EL (cell line): ENCODE measurements around the gene UVSSA.
"Not testable (repeated sequence)": the region's sequence is repeated elsewhere in the genome, so short reads cannot be mapped to it uniquely, and the experiment has no call there.

Source experiments
- DNase-seq: peaks from one replicate; pipeline ENCODE4 v3.0.0-alpha.2; 2016

The UVSSA gene

DNA sequence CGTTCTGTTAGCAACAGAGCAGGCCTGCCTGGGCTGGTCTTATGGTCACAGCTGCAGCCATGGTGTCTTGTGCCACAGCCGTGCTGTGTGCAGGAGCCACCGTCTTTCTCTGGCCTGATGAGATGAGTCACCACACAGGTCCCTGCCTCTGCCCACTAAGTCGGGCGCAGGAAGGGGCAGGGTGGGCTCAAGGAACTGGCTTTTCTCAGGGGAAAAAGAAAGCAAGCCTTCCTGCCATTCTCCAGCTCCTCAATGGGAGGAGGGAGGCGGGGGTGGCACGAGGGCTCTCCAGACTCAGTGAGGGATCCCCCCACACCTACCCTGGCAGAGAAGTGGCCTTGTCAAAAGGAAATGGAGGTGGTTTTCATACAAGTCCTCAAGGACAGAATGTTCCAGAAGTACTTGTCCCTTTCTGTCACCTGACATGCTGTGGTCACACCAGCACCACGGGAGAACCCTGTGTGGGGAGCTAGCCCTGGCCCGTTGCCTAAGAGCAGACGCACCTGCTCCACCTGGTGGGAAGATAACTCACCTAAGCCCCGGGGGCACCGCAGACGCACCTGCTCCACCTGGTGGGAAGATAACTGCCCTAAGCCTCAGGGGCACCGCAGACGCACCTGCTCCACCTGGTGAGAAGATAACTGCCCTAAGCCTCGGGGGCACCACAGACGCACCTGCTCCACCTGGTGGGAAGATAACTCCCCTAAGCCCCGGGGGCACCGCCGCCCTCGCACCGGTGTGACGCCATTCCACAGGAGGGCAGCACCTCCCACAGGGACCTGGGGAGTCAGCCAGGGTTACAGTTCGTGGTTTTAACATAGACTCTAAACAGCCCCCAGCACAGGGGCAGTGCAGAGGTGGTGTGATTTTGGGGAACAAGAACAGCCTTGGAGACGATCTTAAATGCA, 18.5 kb downstream of the UVSSA start:
- no peak for DNase-seq

DNA sequence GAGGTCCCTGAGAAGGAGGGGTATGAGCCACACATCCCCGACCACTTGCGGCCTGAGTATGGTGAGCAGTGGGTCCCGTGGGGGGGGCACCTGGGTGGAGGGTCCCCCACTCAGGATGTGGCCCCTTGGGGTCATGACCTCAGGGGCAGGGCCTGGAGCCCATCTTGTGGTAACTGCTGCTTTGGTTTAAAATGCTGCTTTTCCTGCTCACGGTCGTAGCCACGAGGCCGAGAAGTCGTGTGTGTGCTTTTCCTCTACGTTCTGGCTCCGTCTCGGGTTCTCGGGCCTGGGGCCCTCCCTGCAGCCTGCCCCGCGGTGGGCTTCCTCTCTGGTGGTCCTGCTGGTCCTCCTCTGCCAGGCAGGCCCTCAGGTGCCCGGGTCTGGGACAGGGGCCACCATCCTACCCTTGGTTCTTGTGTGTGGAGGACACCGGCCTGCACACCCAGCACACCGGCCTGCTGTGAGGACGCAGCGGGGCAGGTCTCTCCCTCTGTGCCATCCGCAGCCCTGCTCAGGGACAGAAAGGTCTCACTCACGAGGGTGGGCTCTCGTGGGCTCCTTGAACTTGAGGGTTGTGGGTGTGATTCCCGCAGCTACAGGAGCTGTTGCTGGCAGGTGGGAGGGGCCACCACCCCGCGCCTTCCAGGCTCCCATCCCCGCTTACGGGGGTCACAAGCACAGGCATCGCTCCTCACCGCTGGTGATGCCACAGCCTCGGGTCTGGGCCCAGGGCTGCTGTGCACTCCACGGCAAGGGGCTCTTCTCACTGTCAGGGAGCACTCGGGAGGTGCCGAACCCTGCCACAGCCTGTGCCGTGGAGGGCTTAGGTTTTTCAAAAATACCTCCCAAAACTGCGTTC, 19.6 kb downstream of the UVSSA start:
- DNase-seq: no peak

DNA sequence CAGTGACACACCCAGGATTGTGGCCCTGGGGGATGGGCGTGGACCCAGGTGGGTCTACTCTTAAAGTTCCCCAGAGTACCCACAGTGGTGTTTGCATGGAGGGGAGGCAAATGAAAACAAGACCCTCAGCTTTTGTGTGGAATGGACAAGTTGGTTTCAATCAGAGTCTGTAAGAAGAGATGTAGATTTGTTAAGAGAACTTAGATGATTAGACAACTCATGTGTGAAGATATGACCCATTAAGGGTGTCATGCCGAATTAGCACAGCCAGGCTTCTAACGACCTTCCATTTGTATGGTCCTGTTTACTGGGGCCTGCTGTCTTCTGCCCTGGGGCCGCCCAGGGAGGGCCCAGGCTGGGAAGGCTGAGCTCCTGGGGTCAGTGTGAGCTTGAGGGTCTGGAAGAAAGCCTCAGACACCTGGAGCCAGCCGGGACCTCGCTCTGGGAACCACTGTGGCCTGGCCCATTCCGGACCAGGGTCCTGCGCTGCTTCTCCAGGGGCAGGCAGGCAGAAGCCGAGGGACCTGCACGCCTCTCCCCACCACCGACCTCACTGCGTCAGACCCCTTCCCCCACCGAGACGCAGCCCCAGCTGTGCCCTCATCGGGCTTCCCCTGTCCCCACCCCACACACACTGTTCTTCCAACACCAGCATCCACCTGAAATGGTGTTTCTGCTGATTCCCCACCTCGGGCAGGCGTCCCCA, 20.4 kb downstream of the UVSSA start:
- DNase-seq: no peak

DNA sequence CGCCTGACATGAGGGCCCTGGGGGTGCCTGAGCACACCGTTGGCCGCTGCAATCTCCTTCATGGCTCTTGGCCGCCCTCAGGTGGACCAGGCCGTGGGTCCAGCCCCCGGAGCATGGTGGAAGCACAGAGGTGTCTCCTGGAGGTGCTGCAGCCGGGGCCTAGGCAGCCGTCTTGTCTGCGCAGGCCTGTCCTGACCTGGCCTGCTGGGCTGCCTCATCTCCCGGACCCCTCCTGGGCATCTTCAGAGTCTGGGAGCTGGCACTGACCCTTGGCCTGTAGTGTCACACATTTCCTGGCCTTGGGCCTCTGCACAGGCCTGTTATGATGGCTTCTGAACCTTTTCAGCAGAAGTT, 20.9 kb downstream of the UVSSA start:
- DNase-seq: no peak

DNA sequence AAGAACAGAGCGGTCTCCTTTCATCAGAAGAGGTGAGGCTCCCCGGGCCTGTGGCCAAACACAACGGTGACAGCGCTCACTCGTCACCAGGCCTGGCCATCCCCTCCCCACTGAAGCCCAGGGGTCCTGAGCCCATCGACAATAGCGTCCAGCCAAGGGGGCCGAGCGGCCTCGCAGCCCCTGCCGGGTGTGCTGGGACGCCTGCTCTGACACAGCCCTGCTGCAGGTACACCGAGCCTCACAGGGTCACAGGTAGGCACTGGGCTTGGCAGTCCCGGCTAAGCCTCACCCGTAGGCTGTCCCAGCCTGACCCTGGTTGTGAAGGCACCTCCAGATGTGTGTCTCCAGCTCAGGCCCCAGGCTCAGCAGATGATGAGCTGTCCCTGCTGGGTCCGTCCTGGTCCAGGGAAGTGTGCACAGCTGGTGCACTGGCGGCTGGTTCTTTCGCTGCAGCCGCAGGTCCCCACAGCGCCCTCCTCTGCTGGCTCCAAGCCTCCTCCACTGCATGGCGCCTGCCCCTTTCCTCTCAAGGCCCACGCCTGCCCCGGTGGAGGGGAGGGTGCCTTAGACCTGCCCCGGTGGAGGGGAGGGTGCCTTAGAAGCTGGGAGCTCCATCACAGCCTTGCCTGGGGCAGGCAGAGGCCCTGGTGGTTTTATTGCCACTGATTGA, 21.5 kb downstream of the UVSSA start:
- DNase-seq: no peak

DNA sequence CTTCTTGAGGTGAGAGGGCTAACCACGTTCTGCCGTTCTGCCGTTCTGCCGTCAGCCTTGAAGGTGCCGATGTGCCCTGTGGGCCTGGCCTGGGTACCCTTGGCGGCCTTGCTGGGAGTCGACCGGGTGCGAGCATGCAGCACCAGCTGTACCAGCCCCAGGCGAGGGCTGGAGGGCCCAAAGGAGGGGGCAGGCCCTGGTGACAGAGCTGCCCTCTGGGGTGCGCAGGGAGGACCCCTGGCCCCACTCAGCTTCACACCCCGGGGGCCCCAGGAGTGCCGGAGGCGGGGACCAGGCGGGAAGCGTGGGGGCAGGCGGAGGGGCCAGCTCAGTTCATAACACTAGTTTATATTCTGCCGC, 22.1 kb downstream of the UVSSA start:
- DNase-seq: no peak

DNA sequence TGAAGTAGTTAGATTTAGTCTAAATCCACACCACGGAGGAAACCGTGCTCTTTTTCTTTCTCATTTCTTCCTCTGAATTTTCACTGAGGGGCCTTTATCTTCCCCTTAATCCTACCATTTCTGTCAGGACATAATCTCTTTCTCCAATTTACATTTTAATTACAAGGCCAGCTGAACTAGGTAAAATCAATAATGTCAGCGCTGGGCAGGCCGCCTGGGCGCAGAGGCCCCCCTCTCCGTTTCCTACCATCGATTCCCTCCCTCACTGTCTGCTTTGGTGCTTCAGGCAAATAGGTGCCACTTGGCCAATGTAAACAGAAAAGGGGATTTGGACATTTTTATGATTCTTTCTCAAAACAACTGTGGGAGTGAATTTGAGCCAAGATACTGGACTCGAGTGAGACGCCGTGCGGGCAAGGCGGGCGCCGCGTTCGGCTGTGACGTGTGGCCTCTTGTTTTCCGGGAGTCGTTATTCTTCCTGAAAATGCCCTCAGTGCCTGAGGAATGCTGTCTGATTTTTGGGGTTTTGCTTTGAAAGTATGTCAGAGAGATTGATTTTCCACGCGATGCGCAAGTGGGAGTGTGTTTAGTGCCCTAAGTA, 22.6 kb downstream of the UVSSA start:
- no peak for DNase-seq

DNA sequence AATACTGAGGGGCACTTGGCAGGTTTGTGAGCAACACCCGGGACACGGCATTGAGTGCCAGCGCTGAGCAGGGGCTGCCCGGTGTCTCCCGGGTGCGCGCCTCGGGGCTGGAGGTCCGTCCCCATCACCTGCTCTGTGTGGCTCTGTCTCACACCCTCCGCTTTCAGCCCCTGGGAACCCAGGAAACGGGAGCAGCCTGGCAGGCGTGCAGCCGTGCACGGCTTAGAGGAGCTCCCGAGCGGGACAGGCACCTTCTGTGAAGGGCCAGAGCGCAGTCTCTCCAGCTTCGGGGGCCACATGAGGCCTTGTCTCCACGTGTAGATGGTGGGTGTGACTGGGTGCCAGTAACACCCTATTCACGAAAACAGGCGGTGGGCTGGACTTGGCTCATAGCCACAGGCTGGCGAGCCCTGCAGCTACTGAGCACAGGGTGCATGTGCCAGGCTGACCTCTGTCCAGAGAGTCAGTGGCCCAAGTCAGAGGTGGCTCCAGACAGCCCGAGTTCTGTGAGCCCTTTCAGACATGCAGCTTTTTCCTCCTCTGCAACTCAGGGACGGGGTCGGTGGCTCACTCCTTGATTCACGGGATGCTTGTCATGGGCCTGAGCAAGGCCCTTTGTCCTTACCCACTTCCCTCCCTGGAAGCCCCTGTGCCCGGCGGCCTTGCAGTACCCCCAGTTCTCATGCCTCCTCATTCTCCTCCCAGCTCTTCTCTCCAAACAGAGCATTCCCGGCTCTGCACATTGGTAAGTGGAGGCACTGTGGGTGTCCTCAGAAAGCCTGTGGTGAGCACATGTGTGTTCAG, 23.5 kb downstream of the UVSSA start:
- DNase-seq: no peak

DNA sequence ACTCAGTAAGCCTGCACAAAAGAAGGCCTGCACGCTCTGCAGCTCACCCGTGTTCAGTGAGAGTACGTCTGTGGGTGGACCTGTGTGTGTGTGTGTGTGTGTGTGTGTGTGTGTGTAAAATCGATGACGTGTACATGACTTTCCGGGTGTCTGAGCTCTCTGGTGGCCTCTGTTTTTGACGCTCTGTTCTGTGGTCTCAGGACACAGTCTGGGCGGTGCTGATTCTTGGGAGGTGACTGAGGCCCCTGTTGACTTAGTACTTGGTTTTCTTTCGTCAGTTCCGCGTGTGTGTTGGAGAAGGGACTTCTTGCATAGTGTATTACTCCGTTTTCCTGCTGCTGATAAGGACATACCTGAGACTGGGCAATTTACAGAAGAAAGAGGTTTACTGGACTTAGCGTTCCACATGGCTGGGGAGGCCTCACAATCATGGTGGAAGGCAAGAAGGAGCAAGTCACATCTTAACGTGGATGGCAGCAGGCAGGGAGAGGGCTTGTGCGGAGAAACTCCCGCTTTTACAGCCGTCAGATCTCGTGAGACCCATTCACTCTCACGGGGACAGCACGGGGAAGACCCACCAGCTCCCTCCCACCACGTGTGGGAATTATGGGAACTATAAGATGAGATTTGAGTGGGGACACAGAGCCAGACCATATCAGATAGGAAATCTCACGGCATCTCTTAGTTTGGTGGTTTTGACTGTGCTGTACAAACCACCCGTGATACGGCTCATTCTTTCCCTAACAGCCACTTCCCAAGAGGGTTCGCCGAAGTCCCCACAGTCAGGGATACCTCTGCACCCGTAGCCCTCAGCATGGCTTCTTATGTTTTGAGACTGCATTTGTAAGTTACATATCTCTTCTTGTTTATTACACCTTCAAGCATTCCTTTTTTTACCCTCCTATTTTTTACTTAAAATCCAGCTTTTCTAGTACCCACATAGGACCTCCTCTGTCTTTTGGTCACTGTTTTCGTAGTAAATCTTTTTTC, 24.5 kb downstream of the UVSSA start:
- DNase-seq: no peak

DNA sequence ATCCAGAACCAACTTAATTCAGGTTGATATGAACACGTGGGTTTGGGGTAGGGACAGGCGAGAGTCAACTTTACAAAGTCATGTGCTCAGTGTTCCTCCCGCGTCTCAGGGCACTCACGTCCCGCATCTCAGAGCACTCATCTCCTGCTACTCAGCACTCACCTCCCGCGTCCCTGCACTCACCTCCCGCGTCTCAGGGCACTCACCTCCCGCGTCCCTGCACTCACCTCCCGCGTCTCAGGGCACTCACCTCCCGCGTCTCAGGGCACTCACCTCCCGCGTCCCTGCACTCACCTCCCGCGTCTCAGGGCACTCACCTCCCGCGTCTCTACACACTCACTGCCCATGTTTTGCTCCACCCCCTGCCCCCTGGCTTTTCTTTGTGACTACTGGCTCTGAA, 25.6 kb downstream of the UVSSA start:
- DNase-seq: not testable (repeated sequence)

DNA sequence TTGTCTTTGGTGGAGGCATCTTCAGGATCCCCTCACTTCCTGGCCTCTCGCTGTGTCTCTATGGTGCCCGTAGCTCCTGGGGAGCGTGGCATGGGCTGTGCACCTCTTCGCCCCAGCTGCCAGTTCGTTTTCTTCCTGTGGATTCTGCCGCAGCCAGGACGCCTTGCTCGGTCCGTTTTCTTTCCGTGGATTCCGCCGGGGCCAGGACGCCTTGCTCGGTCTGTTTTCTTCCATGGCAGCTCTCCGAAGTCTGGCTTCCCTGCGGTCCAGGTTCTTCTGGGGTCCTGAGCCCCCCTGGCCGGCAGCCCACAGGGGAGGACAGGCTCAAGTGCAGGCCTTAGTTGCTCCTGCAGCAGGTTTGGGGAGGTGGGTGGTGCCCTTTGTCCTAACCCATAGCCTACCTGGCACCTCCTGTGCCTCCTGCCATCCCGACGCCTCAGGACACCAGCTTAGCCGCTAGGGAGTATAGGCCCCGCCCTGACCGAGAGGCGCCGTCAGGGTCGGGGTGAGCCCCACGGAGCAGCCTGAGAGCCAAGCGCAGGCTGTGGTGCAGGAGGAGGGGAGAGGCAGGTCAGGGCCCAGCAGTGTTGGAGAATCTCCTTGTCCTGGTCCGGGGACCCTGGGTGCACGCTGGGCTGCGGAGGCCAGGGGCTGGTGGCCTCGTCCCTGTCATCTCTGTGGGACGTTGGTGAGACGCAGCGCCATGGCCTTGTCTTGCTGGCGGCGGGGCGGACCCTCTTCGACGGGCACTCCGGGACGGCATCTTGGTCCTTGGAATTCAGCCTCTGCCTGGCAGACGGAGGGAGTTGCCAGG, 27.1 kb downstream of the UVSSA start:
- no peak for DNase-seq

DNA sequence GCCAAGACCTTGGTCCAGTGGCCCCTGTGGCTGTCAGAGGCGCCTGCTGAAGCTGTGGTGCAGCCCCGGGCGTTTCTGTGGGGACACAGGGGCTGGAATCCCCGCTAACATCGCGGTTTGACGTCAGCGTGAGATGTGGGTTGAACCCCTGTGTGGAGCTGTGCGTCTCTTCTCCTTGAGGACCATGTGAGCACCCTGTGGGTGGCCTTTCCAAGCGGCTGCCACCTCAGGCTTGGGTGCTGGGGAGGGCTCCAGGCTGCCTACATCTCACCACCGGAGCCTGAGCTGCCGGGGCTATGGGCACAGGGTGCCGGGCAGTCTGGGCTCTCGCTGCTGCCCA, 27.7 kb downstream of the UVSSA start:
- no peak for DNase-seq

DNA sequence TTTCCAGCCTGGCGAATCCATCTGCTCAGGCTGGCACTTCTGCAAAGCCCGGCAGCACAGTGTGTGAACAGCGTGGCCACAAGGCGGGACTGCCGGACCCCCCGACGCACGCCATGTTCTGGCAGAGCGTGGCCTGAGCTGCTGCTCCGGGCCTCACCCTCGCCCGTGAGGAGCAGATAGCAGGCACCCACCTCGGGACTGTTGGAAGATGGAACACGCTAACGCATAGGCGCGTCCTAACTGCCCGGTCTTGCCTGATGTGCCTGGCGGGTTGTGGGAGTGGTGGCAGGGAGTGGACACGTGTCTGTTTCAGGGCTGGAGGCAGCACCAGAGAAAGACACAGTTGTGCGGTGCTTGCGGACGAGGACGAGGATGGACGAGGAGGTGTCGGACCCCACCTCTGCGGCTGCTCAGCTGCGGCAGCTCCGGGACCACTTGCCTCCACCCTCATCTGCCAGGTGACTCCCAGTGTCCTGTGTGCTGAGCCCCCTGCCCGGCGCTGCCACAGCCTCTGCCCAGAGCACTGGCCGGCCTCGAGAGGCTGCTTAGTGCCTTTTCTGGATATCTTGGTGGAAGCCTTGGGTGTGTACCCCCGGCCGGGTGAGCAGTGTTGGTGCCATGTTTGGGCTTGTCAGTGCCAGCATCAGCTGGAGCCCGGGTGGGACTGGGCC, 28.2 kb downstream of the UVSSA start:
- no peak for DNase-seq

DNA sequence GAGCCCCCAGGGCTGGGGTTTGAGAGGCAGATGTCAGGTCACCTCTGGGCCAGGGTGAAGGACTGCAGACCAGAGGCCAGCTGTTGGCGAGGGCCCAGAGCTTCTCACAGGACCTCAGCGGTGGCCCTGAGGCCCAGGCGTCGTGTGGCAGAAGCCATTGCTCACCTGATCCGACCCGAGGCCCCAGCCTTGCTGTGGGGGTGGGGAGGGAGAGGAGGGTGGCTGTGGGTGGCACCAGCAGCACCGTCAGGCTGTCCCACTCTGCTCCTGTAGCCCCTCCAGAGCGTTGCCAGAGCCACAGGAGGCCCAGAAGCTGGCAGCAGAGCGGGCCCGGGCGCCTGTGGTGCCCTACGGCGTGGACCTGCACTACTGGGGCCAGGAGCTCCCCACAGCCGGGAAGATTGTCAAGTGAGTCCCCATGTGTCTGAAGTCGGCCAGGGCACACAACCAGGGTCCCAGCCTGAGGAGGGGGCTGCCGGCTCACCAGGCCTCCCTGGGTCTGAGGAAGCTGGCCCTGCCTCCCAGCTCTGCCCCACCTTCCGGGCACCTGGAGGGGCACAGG, 28.8 kb downstream of the UVSSA start:
- DNase-seq: no peak

DNA sequence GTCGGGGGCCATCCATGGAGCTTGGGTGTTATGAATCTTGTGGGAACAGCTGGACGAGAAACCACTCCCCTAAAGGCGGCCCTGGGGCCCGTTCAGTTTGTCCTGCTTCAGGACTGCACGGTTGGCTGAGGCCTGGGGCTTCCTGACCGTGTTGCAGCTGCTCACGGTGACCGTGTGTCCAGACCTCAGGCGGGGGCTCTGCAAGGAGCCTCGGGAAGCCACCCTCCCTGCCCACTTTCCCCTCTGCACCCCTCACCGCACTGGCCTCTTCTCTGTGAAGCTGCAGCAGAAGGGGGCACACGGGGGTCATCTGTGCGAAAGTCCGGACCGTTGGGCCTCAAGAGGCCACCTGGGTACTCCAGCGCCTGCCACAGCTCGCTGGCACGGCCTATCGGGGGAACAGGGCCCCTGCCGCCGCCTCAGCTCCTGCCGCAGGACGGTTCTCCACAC, 29.4 kb downstream of the UVSSA start:
- DNase-seq: no peak

DNA sequence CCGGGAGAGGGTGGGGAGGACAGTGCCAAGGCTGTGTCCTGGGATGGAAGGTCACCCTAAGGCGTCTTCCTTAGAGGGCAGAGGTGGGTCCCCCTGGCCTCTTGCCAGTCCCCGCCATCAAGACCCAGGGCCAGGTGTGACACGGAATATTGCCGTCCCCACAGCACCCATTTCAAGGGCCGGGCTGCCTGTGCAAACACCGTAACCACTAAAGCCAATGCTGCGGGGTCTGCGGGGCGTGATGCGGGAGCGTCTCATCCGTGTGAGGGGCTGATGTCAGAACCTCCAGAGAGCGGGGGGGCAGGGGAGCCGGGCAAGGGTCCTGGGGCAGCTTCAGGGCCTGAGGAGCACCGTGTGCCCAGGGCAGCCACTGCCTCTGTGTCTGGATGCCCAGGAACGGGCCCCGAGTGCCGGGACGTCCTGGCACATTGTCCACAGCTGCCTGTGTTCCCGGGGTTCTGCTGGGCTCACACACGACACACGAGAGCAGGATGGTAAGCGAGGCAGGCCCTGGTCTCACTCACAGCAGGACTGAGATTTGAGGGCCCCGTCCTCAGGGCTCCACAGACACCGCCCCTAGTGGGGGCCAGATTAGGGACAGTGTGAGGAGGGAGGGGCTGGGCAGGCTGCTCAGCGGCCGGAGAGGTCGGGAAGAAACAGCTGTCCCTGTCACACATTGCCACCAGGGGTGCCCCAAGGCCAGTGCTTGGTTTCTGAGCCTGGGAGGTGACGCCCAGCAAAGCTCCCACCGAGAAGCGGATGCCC, 30.0 kb downstream of the UVSSA start:
- DNase-seq: no peak

DNA sequence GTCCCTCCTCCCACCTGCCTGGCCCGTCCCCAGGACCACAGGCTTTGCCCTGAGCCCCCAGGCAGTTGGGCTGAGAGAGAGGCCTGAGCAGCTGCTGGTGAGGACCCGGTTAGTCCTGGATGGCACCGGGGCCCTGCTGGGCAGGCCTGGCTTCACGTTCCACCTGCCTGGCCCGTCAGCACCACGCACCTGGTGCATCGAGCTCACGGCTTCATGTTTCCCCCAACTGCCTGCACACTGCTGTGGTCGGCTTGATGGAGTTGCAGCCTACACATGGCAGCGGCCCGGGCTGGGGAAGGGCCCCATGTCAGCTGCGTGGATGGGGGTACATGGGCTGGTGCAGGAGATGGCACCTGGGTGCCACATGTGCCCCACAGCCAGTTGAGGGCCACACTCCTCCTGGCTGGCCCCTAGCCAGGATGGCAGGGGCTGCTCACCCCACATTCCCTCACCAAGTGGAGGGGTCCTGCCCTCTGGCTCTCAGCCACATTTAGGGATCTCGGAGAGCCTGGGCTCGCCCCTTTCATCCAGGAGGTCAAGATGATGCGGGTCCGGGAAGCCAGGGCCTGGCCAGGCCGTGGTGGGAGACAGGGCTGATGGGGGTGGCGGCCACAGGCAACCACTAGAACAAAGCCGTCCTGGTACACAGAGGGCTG, 30.7 kb downstream of the UVSSA start:
- no peak for DNase-seq
